Bronchial epithelial cell (primary cell): Measurements from ENCODE around the gene MICALL1. TPM values are rescaled to one million over a fixed set of nuclear protein-coding genes. Genes with fewer than 3 reads are reported as not detected.

Experiments used
- DNase-seq: peaks from one replicate; pipeline ENCODE4 v3.0.0-alpha.2; 2010; ENCODE audit warnings: low read depth
- FAIRE-seq: peaks from 2 replicates; lab custom pipeline; 2011; peaks lifted over from hg19 to GRCh38; lab: Jason Lieb, UNC
- H3K27me3 ChIP-seq: 2 replicates; pipeline ENCODE4 v1.5.1; 2011; ENCODE audit warnings: low read length; ENCODE audit not compliant: control insufficient read depth, insufficient read depth
- H3K36me3 ChIP-seq: 2 replicates; pipeline ENCODE4 v1.5.1; 2011; ENCODE audit warnings: low read length; ENCODE audit not compliant: control insufficient read depth, insufficient read depth
- H3K4me3 ChIP-seq: 2 replicates; pipeline ENCODE4 v1.5.1; 2011; ENCODE audit warnings: mild to moderate bottlenecking, low read depth, low read length, control low read depth
- total RNA-seq: library from RNA; depleted of rRNA; stranded (reverse); fragments of >200 nt; gene quantifications from 2 replicates; pipeline ENCODE4 v1.2.1, GENCODE V29; 2014
- TF ChIP-seq, protein P1 (sequence below): IDR thresholded peaks from 2 replicates; pipeline ENCODE4 v1.5.1; 2011; ENCODE audit warnings: mild to moderate bottlenecking, moderate library complexity, low read length, control low read depth, inconsistent platforms; ENCODE audit not compliant: insufficient read depth, severe bottlenecking

MICALL1 gene
- total RNA-seq, 1 donor from 2014 or later: 143 TPM

DNA sequence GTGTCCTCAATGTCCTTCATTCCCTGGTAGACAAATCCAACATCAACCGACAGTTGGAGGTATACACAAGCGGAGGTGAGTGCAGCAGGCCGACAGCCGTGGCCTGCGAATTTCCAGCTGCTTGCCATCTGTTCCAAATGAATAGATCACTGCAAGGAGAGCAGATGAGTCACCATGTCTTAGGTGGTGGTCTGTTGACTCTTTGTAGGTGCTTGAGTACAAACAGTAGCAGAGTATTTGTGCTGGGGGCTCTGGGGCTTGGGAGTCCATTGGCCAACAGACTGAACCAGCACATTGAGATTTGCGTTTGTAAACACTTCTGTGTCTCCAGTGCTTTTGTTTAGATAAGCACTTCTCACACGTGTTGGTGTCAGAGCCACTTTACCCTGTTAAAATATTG is 35.8 kb upstream of the MICALL1 start:
- no peak for FAIRE-seq

DNA sequence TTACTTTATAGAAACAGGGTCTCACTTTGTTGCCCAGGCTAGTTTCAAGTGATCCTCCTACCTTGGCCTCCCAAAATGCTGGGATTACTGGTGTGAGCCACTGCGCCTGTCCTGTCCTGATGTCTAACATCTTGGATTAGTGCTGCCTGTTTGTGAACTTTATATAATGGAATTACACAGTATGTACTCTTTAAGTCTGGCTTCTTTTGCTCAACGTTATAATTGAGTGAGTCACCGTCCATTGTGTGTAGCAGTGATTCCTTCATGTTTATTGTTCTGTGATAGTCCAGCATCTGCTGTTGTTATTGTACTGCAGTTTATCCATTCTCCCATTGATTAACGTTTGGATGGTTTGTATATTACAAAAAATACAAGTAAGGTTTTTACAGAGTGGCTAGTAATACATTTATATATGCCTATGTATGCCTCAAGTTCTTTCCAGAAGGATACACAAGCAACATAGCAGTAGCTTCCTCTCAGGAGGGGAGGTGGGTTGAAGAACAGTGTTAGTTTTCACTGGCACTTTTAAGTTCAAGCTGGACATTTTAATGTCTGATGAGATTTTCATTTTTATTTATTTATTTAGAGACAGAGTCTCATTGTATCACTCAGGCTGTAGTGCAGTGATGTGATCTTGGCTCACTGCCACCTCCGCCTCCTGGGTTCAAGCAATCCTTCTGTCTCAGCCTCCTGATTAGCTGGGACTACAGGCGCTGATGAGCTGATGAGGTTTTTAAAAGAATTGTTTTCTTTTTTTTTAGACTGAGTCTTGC is 25.2 kb upstream of the MICALL1 start:
- DNase-seq (peak; percentile 54), FAIRE-seq (no peak)
- Histone ChIP-seq H3K27me3 (no peaks in the 10 kb centered on the region), H3K36me3 (peaks cover 8% of the 10 kb centered on the region), H3K4me3 (no peak overlapping the region)
- TF ChIP-seq, protein P1, sequence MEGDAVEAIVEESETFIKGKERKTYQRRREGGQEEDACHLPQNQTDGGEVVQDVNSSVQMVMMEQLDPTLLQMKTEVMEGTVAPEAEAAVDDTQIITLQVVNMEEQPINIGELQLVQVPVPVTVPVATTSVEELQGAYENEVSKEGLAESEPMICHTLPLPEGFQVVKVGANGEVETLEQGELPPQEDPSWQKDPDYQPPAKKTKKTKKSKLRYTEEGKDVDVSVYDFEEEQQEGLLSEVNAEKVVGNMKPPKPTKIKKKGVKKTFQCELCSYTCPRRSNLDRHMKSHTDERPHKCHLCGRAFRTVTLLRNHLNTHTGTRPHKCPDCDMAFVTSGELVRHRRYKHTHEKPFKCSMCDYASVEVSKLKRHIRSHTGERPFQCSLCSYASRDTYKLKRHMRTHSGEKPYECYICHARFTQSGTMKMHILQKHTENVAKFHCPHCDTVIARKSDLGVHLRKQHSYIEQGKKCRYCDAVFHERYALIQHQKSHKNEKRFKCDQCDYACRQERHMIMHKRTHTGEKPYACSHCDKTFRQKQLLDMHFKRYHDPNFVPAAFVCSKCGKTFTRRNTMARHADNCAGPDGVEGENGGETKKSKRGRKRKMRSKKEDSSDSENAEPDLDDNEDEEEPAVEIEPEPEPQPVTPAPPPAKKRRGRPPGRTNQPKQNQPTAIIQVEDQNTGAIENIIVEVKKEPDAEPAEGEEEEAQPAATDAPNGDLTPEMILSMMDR: no peak

More for the DNA sequence above, 35.8 kb upstream of the MICALL1 start:
- Histone ChIP-seq H3K27me3 (no peaks in the 10 kb centered on the region), H3K4me3 (no peak overlapping the region), H3K36me3 (peaks cover 25% of the 10 kb centered on the region)
- TF ChIP-seq, protein P1: no peak
- DNase-seq: no peak

DNA sequence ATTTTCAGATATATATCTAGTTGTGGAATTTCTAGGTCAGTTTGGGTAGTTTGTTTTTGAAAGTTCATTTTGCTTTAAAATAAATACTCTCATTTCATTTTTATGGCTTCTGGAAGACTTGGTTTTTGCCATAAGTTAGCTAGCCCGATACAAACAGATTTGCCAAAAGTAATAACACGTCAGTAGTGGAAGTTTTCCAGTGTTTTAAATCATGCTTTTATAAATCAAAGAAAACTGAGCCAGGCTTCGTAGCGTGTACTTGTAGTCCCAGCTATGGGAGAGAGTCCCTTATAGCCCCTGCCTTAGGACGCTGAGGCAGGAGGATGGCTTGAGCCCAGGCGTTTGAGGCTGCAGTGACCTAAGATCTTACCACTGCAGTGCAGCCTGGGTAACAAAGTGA is 21.7 kb upstream of the MICALL1 start:
- H3K36me3 ChIP-seq: peaks cover 6% of the 10 kb centered on the region
- TF ChIP-seq, protein P1: no peak
- no peaks in the 10 kb centered on the region for H3K27me3 ChIP-seq
- no peak for FAIRE-seq
- DNase-seq: no peak
- H3K4me3 ChIP-seq: no peak overlapping the region

DNA sequence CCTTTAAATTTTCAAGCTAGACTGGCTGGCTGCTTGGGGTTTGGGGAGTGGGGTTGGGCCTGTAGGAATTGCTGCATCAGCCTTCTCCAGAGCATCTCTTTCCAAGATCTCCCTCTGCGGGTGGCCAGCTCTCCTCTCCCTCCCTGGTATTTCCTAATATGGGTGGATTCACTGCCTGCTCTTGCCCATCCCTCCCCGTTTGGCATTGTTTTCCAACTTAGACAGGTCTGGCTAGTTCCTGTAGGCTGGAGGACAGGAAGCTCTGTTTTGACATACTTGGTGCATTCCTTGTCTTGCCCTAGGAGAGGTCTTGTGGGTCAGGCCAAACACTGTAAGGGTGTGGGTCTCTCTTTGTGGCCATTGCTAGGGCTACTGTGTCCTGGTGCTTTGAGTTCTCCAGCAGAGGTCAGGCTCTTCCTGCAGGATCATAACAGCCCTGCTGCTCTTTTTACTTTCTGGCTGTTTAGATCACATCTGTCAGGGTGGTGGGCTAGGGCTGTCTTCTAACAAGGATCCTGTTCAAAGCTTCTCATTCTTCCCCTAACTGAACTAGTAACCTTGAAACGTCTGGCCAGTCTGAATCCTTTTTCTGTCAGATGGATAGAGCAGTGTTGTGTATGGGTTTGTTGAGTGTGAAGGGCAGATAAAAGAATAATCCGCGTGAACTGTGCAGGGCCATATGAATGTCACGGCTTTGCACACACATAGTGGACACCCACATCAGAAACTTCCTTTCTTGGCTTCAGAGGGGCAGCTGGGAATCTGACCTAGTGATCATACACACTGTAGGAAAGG is 18.3 kb upstream of the MICALL1 start:
- Histone ChIP-seq H3K36me3 (peaks cover 7% of the 10 kb centered on the region), H3K27me3 (no peaks in the 10 kb centered on the region), H3K4me3 (no peak overlapping the region)
- DNase-seq: peak; percentile 86
- FAIRE-seq: peak; percentile 96
- TF ChIP-seq, protein P1: peak; percentile 74

DNA sequence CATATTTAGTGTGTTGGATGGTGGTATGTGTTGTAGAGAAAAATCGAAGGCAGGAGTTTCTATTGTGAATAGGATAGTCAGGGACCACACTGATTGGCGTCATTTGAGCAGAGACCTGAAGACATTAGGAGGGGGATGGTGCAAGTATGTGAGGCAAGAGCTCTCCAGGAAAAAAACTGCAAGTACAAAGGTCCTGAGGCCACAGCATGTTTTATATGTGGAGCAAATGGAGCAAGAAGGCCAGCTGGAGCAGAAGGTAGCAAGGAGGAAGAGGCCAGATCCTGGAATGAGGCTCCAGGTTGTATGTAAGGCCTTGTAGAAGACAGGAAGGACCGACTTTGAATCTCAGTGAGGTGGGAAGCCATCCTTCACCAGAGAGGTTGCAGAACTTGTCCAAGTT is 14.2 kb upstream of the MICALL1 start:
- Histone ChIP-seq H3K27me3 (no peaks in the 10 kb centered on the region), H3K36me3 (peaks cover 6% of the 10 kb centered on the region), H3K4me3 (no peak overlapping the region)
- DNase-seq (no peak), FAIRE-seq (no peak)
- TF ChIP-seq, protein P1: no peak
